Astrocyte of the hippocampus (primary cell): ENCODE measurements around the gene SNAPC1.
A peak's percentile ranks its signal among the peaks of the same experiment; 100 is the strongest.

Source experiments
- DNase-seq: peaks from one replicate; pipeline ENCODE4 v3.0.0; 2011; ENCODE audit warnings: low read depth, low spot score

The SNAPC1 gene

GRCh38 chr14:61749867-61750266 lies 12.4 kb upstream of the SNAPC1 start:
- DNase-seq: no peak

GRCh38 chr14:61750708-61751474 lies 11.3 kb upstream of the SNAPC1 start:
- DNase-seq: peak; percentile 78

DNA sequence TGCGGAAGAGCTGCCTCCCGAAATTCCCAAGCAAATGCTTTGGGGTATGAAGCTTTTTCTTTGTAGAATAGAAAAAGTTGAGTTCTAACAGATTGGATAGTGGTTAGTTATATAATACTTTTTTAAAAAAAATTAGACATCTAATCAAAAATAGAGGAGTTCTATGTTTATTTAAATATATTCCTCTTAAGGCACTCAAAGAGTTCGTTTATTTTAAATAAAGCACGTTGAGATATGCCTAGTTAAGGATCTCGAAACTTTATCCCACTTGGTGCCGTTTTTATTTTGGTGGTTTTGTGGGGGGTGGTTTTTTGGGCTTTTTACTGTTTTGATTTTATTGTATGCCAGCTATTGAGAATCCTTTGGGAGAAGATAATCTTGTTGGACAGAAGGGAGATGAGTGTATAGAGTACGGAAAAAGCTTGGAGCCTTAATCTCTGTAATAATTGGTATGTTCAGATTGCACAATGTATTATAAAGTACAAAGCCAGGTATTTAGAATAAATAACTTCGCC lies 10.7 kb upstream of the SNAPC1 start:
- DNase-seq: no peak

DNA sequence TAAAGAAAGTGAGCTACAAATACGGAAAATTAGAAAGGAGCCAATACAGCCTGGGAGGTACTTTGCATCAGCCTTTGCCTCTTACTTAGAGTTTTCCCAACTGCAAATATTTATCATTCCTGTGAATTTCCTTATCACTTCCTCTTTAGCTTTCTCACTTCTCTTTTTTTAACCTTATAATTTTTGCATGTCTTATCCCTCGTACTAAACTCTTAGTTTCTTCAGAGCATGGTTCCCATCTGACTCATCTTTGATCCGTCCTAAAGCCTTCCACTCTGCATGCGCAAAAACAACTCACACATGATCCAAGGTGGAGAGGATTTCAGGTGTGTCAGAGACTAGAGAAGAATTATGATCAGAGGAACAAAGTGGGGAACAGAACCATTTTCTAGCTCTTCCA lies 9.6 kb upstream of the SNAPC1 start:
- peak; percentile 26 for DNase-seq

GRCh38 chr14:61753631-61754030 lies 8.6 kb upstream of the SNAPC1 start:
- DNase-seq: no peak

DNA sequence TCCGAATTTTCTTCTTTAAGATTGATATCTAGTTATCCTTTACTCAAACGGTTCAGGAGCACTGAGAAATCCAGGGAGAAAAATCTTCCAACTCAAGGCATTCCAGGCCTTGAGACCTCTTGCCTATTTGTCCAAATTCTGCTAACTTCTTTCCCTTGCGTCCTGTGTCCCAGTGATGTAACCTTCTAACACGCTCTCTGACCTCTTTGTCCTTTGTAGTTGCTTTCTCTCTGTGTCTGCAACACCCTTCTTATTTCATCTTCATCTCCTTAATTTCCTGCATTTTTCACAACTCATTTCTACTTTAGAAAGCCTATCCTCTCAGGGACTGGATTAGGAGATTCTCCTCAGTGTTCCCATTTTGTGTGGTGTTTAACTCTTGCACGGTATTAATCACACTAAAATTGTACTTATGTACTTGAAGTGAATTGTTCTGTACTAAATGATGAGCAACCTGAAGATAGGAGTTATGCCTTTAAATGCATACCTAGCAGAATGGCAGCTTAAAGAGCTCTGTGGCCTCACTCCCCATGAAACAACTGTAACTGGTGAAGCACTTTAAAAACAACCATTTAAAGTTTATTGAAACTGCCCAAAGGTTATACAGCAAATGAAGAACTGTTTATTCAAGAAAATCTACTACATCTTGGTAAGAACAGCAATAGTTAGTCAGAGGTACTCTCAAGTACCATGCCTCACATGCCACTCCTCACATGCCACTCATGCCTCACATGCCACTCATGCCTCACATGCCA lies 7.4 kb upstream of the SNAPC1 start:
- DNase-seq: peak; percentile 20

DNA sequence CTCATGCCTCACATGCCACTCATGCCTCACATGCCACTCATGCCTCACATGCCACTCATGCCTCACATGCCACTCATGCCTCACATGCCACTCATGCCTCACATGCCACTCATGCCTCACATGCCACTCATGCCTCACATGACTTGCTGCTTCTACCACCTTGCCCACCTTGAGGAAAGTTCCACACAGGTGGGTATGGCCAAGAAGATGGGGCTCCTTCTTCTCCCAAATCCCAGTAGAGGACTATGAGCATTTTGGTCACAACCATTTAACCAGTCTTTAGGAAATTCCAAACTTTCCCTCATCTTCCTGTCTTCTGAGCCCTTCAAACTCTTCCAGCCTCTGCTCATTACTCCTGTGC lies 6.9 kb upstream of the SNAPC1 start:
- DNase-seq: peak; percentile 23

GRCh38 chr14:61756135-61756534 lies 6.1 kb upstream of the SNAPC1 start:
- no peak for DNase-seq

GRCh38 chr14:61759878-61760277 lies 2.3 kb upstream of the SNAPC1 start:
- no peak for DNase-seq

DNA sequence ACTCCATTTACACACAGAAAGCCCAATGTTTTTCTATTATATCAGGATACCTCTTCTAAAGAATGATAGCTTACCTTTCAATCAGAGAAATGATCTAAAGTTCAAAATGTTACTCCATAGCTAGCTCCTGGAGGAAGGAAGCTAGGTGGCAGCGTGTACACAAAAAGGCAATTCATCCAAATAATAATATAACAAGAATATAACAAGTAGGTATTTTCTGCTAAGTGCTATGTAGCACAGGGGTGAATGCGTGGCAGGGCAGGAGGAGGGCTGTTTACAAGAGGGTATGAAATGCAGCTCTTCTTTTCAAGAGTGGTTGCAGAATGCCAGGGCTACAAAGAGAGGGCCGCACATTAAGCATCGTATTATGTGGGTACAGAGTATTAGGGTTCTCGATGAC lies 663 bp upstream of the SNAPC1 start:
- peak; percentile 19 for DNase-seq

- no peak for DNase-seq
Measured at GRCh38 chr14:61764342-61765122, 2.3 kb downstream of the SNAPC1 start.

- no peak for DNase-seq
Measured at GRCh38 chr14:61765225-61765943, 3.2 kb downstream of the SNAPC1 start.

- no peak for DNase-seq
Measured at GRCh38 chr14:61766151-61766550, 3.9 kb downstream of the SNAPC1 start.

GRCh38 chr14:61768240-61768639 lies 6.0 kb downstream of the SNAPC1 start:
- DNase-seq: no peak

DNA sequence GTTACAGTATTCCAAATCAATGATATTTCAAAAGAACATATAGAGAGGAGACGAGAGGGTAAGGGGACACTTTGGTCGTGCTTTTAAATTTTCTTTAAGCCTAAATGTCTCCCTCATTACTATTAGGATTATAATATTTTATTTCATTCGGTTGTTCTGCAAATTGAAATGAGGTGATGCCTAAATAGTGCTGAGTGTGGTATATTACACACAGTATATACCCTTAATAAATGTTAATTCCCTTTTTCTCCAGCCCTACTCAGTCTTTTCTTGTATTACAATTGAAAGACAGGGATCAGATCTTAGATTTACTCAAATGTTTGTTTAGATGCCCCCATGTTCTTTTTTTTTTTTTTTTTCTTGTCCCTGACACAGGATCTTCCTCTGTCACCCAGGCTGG lies 7.7 kb downstream of the SNAPC1 start:
- no peak for DNase-seq

- DNase-seq: no peak
Measured at GRCh38 chr14:61774861-61775260, 12.6 kb downstream of the SNAPC1 start.

DNA sequence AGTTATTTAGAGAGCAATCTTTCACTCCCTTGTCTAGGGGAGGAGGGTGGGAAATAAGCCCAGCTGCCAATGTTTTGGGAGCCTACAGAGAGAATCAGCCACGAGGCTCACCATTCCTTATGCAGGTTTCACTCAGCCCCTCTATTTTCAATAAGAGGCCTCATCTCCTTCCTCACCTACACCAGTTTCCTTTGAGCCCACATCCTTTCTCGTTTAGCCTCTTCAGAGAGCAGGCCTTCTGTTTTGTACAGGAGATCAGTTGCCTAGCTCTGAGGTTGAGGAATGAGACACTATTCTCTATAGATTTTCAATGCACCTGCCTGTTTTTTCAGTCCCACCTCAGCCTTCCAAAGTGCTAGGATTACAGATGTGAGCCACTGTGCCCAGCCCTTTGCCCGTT lies 17.9 kb downstream of the SNAPC1 start:
- no peak for DNase-seq

DNA sequence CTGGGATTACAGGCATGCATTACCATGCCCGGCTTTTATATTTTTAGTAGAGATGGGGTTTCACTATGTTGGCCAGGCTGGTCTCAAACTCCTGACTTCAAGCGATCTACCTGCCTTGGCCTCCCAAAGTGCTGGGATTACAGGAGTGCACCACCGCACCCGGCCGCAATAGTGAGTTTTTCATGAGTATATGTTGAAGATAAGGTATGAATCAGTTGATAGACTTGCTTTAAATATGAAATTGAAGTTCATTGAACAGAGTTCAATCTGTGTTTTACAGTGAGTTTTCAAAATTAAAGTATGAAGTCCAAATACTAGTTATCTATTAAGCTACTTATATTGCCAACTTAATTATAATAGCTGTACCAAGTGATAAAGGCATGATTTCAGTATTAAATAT lies 35.1 kb downstream of the SNAPC1 start:
- no peak for DNase-seq

DNA sequence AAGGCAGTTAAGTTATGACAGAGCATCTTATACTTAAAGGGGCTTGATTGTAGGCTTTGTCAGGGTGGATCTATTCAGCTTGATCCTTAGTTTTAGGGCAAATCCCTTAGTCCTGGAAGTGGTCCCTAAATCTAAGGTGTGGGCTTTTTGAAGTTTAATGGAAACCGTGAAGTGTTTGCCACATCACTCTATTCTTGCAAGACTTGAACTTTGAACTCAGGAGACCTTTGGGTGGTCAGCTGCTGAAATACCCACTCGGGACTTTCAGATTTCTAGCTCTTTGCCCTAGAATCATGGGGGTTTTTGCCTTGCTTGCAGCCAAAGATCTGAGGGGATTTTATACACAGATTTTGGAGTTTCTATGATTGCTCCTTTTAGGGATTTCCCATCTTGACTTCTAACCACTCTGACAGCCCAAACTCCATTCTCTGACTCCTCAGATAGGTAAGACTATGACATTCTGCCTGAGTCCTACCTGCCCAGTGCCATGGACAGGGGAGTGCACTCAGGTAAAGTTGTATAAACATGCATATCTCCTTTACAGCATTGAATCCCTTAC lies 39.9 kb downstream of the SNAPC1 start:
- DNase-seq: no peak

DNA sequence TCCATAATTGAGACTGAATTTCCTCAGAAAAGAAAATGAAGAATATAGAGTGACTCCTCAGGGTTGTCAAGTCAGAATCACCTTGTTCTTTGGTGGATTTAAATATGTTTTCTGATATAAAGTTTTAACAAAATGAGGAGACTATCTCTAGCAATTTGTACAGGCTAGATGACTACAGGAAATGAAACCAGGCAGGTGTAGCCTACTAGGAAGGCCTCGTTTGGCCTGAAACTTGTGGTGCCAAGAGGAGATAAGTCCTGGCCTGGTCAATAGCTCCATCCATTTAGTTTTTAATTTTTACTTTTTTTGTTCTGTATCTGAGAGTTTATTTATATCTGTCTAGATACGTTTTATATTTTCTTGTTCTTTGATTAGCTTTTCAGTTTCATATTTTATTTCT lies 41.5 kb downstream of the SNAPC1 start:
- no peak for DNase-seq

- no peak for DNase-seq
Measured at GRCh38 chr14:61805451-61805850, 43.2 kb downstream of the SNAPC1 start.
